NCI-H1694 (cell line): Measurements from ENCODE around the gene TAOK1.

Experiments
- DNase-seq: peaks from one replicate; lab custom pipeline; 2025; lab: John Stamatoyannopoulos, UW

Gene TAOK1

GRCh38 chr17:29595943-29596774 is 206.0 kb downstream of the TAOK1 start:
- DNase-seq: no peak

GRCh38 chr17:29596811-29597210 is 206.6 kb downstream of the TAOK1 start:
- no peak for DNase-seq

GRCh38 chr17:29597361-29598172 is 207.4 kb downstream of the TAOK1 start:
- DNase-seq: peak; percentile 13
